ENCODE results near the gene ADAMTS17.

The ADAMTS17 gene

DNA sequence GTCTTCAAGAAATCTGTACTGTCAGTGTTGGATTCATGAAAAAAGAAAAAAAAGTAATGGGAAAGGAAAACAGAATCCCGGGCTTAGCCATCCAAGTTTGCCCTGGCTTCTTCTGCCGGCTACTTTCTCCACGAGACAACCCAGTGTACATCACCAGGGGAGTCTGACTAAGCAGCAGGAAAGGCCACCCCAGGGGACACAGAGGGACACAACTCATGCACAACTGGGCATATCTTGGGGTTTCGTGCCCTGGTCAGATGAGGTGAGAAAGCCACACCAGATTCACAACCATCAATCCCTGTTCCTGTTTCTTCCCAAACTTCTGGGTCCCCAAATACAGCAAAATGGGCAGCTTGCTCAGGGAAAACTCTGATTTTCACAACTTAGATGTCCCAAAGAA is 33.2 kb downstream of the ADAMTS17 start:
- no peak for DNase-seq

DNA sequence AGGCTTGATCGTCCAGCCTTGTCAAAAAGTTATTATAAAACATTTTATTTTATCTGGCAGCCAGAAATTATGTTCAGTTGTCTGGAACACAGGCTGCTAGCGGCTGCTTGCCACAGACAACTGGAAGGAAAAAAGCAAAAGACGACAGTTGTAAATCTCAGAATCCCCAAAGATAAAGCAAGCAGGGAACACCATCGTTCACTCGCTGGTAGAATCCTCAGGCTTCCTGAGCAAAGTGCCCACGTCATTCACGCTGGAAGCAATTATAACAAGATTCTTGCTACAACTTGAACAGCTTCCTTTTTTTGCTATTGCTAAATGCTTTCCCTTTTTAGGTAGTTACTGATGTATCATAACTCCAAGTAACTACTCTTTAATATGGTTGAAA is 33.6 kb downstream of the ADAMTS17 start:
- DNase-seq, result no peak

DNA sequence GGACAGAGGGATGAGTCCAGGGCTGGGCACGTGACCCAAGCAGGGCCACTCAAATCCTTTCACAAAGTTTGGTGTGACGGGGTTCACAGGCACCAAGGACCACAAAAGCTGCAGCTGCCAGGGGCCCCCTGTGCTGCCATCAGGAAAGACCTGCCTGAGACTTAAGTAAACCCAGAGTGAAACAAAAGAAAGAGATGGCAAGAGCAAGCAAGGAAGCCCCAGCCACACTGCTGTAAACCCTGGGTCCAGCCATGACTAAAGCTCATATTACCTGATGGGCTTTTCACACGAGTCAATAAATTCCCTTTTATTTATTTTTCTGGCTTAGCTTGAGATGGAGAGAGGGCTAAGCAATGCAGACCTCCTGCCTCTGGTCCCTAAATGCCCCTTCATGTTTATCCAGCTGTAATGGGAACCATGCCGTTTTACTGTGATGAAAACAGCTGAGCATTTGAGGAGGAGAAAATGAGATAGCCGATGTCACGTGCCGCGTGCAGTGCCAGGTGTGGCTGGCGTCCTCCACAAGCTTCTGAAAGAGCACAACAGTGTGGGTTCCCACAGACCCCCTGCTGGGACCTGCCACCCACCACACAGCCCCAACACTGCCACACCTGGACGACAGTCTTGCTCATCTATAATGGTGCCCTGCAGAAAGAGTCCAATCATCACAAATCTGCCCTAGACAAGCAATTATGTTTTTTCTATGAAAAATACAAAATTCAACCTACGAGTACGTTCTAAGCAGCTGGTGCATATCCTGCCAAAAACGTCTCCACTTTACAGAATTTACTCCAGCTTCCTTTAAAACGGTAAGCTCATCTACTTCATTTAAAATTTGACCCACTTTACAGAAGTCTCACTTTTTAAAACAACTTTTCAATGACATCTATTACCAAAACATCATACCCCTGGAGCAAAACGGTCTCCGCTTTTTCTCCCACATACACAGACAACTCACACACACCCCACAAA is 34.2 kb downstream of the ADAMTS17 start:
- no peak for DNase-seq

DNA sequence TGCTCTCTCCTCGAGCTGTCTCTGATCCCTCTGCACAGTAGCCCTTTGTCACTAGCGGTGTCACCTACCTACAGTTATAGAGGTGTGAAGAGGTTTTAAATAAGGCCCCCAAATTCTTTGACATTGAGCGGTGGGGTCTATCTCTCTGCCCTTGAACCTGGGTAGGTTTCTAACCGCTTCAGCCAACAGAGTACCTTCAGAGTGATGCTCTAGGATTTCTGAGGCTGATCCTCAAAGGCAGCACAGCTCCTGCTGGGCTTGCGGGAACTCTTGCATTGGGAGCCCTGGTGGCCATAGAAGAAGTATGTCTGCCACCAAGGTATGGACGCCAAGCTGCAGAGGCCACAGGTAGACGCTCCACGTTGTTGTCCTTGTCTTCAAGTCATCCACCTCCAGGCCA is 35.7 kb downstream of the ADAMTS17 start:
- DNase-seq, result no peak

DNA sequence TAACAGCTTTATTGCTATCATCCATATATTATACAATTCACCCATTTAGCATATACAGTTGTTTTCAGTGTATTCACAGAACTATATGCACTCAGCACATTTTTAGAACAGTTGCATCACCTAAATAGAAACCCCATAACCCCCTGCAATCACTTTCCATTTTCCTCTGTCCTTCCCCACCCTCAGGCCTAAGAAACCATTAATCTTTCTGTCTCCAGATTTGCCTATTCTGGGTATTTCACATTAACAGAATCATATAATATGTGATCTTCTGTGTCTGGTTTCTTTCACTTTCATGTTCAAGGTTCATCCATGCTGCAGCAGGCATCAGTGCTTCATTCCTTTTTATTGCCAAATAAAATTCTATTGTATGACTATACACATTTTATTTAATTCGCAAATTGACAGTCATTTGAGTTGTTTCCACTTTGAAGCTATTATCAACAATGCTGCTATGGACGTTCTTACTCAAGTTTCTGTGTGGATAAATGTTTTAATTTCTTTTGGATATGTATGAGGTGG is 39.8 kb downstream of the ADAMTS17 start:
- no peak for DNase-seq

DNA sequence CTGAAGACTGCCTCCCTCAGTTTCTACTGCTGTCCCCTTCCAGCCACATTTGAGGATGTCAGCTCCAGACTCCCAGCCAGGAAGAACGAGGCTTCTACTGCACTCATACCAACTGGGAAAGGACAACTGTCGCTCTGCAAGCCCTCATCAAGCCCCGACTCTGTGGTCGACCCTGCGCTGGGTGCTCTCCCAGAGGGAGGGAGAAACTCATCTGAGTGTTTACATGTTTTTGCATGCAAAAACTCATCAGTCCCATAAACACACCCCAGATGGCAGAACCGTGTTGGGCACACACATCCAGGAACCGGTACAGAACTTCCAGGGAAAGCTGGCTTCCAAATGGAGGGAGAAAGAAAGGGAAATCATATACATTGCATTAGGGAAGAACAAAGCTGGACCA is 43.5 kb downstream of the ADAMTS17 start:
- no peak for DNase-seq

DNA sequence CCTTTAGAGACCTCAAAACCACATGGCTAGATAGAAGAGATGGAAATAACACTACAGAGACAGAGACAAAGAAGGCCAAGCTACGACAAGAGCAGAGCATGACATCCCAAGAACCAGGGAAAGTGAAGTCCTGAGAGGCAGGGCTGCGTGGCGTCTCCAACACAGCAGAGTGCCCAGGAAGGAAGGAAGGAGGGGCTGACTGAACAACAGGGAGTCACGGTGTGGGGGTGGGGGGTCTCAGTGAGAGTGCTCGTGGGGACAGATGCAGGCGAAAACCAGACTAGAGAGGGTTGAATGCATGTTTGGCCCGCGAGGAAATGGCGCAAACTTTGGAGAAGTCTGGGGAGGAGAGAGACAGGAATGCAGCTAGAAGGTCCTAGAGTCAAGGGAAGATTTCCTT is 44.0 kb downstream of the ADAMTS17 start:
- no peak for DNase-seq

DNA sequence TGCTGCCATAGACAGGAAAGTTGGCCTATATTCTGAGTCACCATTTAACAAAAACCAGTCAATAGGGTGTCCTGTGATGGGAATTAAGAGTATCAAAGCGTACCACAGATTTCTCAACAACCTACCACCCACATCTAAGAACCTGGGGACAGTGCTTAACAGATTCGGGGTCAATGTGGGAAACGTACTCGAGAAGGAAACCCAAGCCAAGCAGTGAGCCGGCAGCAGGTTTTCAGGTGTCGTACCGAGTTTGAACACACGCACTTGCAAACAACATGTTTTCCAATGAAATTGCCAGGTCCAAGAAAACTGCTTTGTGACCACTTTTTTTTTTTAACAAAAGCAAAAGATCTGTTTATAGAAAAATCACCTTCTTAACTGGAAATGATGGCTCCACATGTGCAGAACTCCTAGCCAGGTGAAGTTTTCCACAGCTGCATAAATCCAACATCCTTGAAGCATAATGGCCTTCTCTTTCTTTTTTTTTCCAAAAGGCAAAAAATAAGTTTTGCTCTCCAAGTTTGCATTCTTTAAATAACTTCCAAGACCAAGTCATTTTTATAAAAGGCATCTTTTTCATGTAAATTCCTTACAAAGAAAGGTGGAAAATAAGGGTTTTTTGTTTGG is 45.7 kb downstream of the ADAMTS17 start:
- DNase-seq, result no peak

DNA sequence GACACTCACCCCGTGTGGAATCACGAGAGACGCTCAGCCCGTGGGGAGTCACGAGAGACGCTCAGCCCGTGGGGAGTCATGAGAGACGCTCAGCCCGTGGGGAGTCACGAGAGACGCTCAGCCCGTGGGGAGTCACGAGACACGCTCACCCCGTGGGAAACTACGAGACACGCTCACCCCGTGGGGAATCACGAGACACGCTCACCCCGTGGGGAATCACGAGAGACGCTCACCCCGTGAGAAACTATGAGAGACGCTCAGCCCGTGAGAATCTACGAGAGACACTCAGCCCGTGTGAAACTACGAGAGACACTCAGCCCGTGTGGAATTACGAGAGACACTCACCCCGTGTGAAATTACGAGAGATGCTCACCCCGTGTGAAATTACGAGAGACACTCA is 49.8 kb downstream of the ADAMTS17 start:
- DNase-seq, result no peak

DNA sequence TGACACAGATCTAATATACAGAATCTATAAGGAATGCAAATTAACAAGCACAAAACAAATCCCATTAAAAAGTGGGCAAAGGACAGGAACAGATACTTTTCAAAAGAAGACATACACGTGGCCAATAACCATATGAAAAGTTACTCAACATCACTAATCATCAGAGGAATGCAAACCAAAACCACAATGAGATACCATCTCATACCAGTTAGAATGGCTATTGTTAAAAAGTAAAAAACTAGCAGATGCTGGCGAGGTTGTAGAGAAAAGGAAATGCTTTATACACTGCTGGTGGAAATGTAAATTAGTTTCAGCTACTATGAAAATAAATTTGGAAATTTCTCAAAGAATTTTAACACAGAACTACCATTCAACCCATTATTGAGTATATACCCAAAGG is 50.7 kb downstream of the ADAMTS17 start:
- DNase-seq, result no peak

DNA sequence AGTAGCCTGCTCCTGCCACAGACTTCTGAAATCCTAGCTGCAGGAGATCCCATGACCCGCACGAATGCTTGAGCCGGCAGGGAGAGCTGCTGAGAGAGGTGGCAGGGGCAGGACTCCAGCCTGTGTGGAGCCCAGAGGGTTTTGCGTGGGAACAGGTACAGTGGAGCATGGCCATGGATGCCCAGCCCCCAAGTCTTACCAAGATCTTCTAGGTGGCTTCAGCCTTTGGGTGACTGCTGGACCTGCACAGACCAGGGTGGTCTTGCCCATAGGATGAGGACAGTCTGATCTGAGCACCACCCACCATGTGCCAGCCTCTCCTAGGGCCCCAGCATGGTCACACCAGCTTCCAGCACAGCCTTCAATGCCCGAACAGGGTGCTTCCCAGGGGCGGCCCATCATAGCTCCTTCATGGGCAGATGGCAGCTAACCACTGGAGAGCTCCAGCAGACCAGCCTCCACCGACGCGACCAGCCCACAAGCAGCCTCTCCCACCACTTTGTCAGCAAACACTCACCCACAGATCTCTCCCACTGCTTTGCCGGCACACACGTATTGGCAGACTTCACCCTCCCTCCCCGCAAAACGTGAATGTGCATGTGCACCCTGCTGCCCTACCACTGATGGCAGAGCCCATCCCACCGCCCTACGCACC is 56.0 kb downstream of the ADAMTS17 start:
- no peak for DNase-seq

DNA sequence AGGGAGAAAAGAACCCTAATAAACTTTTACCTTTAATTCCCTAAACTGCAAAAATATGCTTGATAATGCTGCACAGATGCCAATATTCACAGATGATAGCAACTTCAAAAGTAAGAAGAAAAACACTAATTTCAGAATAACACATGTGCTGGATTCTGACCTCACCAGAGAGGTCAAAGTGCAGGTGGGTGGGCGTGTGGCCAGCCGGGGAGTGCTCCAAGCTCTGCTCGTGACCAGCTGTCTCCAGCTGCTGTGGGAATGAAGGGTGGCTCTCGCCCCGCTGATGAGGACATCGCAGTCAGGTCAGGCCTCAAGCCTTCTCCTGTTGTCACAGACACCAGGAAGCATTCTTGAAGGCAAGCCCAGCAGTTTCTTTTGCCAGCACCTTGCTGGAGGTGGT is 57.1 kb downstream of the ADAMTS17 start:
- no peak for DNase-seq

DNA sequence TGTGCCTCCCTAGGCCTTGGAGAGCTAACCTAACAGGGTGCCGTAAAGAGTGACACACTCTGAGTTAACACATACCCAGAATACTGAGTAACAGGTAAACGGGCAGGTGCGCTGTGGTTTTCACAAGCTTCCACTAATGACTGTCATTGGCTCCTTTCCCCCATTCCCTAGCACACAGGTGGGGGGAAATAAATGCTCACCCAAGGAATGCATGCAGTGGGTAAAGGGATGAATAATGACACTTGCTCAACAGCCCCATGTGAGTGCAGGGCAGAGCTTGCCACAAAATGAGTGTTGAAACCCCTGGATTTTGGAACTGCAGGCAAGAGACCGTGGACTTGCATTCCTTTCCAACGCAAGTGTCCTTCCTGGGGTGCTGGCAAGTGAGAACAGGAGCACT is 57.6 kb downstream of the ADAMTS17 start:
- DNase-seq, result no peak

DNA sequence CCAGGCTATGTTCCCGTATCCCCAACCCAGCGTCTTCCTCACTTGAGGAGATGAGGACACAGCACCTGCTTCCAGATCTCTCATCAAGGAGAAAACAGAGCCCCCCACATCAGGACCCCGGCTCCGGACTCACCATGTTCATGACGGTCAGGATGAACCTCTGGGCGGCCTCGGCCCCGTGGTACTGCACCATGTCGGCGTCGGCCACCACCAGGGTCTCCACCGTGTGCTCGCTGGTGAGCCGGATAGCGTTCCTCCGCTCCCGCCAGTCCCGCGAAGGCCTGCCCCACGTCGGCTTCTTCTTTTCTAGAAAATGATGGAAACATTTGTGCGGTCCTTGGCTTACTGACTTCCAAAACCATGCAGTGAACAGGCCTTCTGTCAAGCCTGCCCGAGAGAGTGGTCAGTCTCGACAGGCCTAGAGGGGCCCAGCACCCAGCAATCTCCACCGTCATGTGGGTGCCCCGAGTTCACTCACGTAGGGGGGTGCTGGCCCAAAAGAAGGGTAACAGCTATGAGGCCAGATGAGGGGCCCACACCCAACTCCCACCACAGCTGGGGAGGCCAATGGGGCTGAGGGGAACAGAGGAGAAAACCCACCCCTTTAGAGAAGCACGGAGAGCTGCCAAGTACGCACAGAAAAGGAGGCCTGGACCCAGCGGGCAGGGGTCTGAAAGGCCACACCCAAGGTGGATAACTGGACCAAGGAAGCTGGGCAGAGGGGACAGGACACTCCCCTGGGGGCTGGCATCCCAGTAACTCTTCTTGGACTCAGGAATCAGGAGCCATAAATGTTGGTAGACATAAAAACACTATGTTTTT is 60.5 kb downstream of the ADAMTS17 start:
- no peak for DNase-seq

DNA sequence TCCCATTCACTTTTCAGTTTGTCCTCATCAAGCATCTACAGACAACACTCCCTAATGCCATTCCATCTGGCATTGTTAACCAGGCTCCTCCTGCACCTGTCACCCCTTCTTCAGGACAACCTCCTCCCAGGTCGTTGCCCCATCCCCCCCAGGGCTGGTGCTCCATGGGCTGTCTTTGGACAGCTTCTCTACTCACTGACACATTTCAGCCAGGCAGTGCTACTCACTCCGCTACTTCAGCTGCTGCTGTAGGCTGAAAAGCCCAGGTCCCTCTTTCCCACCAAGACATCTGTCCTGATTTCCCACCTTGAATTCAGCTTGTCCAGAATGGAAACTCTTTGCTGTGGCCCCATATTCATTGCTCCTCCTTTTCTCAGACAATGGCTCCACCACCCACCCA is 61.9 kb downstream of the ADAMTS17 start:
- DNase-seq, result no peak

DNA sequence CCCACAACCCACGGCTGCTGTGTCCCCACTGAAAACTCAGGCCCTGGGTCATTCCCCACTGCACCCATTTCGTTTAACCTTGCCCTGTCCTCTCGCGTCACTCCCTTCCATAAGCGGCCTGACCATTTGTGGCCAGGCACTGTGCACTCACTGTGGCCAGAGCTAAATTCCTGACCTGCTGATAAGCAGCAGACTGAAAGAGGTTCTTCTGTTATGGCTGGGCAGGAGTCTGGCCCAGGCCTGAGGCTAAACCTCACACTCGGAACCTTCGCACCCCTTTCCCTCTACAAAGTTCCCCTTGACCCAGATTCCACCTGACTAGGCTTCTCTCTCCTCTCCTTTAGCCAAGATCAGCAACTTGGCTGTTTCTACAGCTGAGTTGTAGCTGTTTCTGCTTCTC is 62.3 kb downstream of the ADAMTS17 start:
- no peak for DNase-seq

DNA sequence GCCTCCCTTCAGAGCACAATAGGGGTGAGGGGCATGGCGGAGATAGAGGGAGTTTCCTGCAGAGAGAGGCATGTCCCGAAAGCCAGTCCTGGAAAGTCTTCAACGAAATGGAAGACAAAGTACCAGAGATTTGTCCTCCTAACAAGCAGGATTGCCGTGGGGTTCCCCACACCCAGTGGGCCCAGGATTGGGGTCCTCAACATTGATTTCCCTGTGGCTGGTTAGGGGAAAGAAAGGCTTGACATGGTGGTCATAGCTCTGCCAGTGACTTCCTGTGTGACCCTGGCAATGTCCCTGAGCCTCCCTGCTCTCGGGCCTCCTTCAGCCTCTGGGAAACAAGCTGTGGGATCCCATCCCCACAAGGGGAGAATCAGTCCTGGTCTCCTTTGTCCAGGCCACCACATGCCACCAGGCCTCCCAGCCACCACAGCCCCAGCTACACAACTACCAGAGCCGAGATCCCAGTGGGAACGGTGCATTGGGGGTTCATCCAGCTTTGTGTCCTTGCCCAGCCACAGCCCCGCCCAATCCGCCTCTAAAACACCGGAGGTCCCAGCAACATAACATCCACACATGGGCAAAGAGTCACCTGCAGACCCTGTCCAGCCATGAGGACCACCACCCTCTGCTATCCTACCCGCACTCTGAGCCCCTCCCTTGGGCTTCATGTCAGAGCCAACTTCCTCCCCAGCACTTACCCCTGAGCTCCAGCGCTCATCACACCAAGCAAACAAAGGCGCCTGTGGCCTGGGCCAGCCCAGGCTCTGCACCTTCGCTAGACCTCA is 63.0 kb downstream of the ADAMTS17 start:
- no peak for DNase-seq

DNA sequence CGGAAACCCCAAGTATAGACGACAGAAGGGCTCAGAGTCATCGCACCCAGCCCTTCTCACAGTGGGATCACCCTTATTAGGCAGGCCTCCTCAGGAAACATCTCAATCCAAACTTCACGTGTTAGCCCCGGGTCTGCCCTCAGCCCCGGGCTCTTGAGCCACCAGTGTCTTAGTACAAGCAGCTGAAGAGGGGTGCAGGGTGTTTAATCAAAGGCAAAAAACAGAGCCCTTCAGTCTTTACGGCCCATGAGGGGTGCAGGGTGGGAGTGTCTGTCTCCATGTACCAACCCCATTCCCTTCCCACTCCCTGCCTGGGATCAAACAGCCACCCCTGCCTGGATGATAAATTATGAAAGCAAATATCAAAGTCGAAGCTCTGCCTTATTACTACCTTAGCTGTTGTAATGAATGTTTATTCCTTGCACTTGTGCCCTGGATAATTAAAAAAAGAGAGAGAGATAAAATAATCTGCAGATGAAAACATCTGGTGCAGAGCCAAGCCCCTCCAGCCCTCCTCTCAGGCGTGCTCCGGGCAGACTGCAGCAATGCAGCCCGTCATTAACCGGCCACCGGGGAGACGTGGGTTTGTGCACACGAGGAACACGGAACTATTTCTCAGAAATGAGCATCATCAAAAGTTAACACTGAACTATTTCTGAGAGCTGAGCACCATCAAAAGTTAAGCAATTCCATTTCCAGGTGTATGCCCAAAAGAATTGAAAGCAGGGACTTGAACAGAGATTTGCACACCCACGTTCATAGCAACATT is 64.5 kb downstream of the ADAMTS17 start:
- no peak for DNase-seq

DNA sequence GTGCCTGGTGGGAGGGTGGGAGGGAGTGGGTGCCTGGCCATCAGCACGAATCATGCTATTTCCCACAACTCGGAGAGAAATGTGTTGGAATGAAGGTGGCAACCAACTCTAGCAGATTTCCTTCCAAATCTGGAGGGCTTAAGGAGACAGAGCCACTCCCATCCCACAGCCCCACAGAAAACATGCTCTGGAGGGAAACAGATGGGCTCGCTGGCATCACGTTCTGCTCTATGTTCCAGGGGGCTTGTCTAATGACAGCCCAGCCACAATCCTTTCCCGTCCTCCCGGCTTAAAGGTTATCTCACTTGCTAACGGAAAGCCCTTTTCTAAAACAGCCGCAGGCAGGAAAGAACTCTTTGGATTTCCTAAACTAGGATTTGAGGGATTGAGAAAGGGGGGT is 65.3 kb downstream of the ADAMTS17 start:
- DNase-seq, result no peak

DNA sequence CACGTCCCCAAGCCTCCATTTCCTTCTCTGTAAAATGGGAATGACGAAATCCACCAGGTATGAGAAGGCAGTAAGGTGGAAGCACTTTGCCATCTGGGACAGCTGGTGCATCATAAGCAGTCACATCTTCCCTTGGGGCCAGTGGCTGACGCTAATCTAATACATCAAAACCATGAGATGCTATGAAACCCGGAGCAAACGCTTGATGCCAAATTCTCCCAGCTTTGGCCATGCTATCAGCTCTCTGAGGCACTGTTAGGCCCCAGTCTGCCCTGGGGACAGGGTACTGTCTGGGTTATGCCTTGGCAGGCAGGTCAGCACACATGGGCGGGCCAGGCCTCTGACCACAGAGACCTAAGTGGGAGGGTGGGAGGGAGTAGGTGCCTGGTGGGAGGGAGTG is 66.1 kb downstream of the ADAMTS17 start:
- no peak for DNase-seq

DNA sequence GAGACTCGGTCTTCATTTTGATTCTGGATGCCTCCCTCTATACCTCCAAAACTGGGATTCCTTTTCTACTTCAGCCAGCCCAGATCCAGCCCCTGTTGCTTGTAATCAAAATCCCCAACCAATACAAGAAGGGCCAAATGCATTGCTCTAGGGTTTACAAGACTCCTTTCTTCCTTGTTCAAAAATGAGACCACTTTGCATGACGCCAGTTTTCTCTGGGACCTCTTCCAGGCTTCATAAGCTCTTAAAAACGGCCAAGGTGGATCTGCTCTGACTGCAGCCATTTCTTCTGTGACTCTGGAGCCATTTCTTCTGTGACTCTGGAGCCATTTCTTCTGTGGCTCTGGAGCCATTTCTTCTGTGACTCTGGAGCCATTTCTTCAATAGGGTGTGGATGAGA is 71.9 kb downstream of the ADAMTS17 start:
- no peak for DNase-seq
